Tibial artery (tissue), 4 donors: Measurements from ENCODE around the gene TMCC1.

Experiments used
- DNase-seq, 2 donors: peaks; one replicate each; pipeline ENCODE4 v3.0.0-alpha.2; 2019
- H3K27ac ChIP-seq, 2 donors: fragments of 200-600 bp; sonication (generic) in 1 of 2; 1 replicate in 1 of 2; 2 replicates in 1 of 2; pipeline ENCODE4 v1.5.1; 2018 to 2019; ENCODE audit warnings: mild to moderate bottlenecking in 1 of 2
- H3K27me3 ChIP-seq, 2 donors: fragments of 200-600 bp; sonication (generic) in 1 of 2; one replicate each; pipeline versions ENCODE4 v1.5.1 to v1.6.0; 2016 to 2019
- H3K36me3 ChIP-seq, 3 donors: fragments of 200-600 bp; sonication (generic) in 2 of 3; one replicate each; pipeline ENCODE4 v1.5.1; 2016 to 2019; ENCODE audit warnings: mild to moderate bottlenecking in 2 of 3
- H3K4me1 ChIP-seq, 4 donors: fragments of 200-600 bp; sonication (generic) in 2 of 4; 1 replicate in 3 of 4; 2 replicates in 1 of 4; pipeline ENCODE4 v1.5.1; 2016 to 2019
- H3K4me3 ChIP-seq, 2 donors: fragments of 200-600 bp; sonication (generic) in 1 of 2; 1 replicate in 1 of 2; 2 replicates in 1 of 2; pipeline ENCODE4 v1.5.1; 2018 to 2019; ENCODE audit warnings: mild to moderate bottlenecking in 2 of 2
- H3K9me3 ChIP-seq, 3 donors: fragments of 200-600 bp; sonication (generic) in 1 of 3; one replicate each; pipeline ENCODE4 v1.5.1; 2016 to 2019
- CTCF ChIP-seq, 2 experiments: fragments of 200-600 bp in 1 of 2; fragments of 450-650 bp in 1 of 2; IDR thresholded peaks; one replicate each; pipeline ENCODE4 v1.5.1; 2017 to 2019; ENCODE audit warnings: antibody characterized with exemption in 2 of 2, mild to moderate bottlenecking in 1 of 2, moderate library complexity in 1 of 2
- intact Hi-C: fragments of 100-400 bp; cut with DNase I; formaldehyde crosslinking; loops from one replicate; pipeline ENCODE4 v1.15.0; 2023; ENCODE audit warnings: low total_unique reads

Gene TMCC1

GRCh38 chr3:129893581-129894070 is at the start of gene TMCC1:
Gene TMCC1 (minus strand): TSS chr3:129893711.
- TF ChIP-seq CTCF (IDR thresholded peaks at IDR 0.05), result no peak
- Histone ChIP-seq H3K27me3 (no peaks in the 10 kb centered on the region), H3K9me3 (no peaks in the 10 kb centered on the region), H3K4me3 (peak within 1 kb of the TSS; percentile 62 to 78), H3K27ac (peak within 1 kb of the TSS; percentile 85 to 91), H3K36me3 (no peaks in the 10 kb centered on the region), H3K4me1 (peaks cover 0 to 46% (median 22%) of the 10 kb centered on the region in 4 donors)
- intact Hi-C loops, result no loop called here
- peak; percentile 60 to 88 for DNase-seq

GRCh38 chr3:129943020-129943419 is 49.5 kb upstream of the TMCC1 start:
- TF ChIP-seq CTCF (IDR thresholded peaks at IDR 0.05), result no peak
- Histone ChIP-seq H3K27me3 (peaks cover 0 to 5% of the 10 kb centered on the region in 2 donors), H3K36me3 (no peaks in the 10 kb centered on the region), H3K4me1 (no peaks in the 10 kb centered on the region), H3K4me3 (no peak overlapping the region), H3K9me3 (peaks cover 0 to 5% (median 0%) of the 10 kb centered on the region in 3 donors), H3K27ac (no peak overlapping the region)
- DNase-seq, result no peak
- intact Hi-C loops, result no loop called here

GRCh38 chr3:129942296-129942695 is 48.8 kb upstream of the TMCC1 start:
- Histone ChIP-seq H3K27ac (no peak overlapping the region), H3K4me1 (no peaks in the 10 kb centered on the region), H3K27me3 (peaks cover 0 to 5% of the 10 kb centered on the region in 2 donors), H3K36me3 (no peaks in the 10 kb centered on the region), H3K9me3 (peaks cover 0 to 4% (median 0%) of the 10 kb centered on the region in 3 donors), H3K4me3 (no peak overlapping the region)
- DNase-seq, result peak; percentile 38 to 72
- peak; percentile 45 to 62 for TF ChIP-seq CTCF (IDR thresholded peaks at IDR 0.05)
- intact Hi-C loops, result no loop called here

GRCh38 chr3:129940086-129940485 is 46.6 kb upstream of the TMCC1 start:
- no peak overlapping the region for H3K27ac ChIP-seq
- peaks cover 0 to 3% of the 10 kb centered on the region in 2 donors for H3K27me3 ChIP-seq
- intact Hi-C loops, result no loop called here
- TF ChIP-seq CTCF (IDR thresholded peaks at IDR 0.05), result no peak
- H3K4me3 ChIP-seq, result no peak overlapping the region
- no peaks in the 10 kb centered on the region for H3K4me1 ChIP-seq
- no peaks in the 10 kb centered on the region for H3K9me3 ChIP-seq
- H3K36me3 ChIP-seq, result no peaks in the 10 kb centered on the region
- no peak for DNase-seq

GRCh38 chr3:129938140-129938930 is 44.8 kb upstream of the TMCC1 start:
- no peak overlapping the region for H3K27ac ChIP-seq
- H3K27me3 ChIP-seq, result no peaks in the 10 kb centered on the region
- no peaks in the 10 kb centered on the region for H3K36me3 ChIP-seq
- H3K9me3 ChIP-seq, result no peaks in the 10 kb centered on the region
- DNase-seq, result no peak
- H3K4me3 ChIP-seq, result no peak overlapping the region
- peaks cover 0 to 5% (median 0%) of the 10 kb centered on the region in 4 donors for H3K4me1 ChIP-seq
- no peak for TF ChIP-seq CTCF (IDR thresholded peaks at IDR 0.05)
- intact Hi-C loops, result loop anchor here (5.0 to 10.0 kb wide), 2 partner anchors 94 to 446 kb away; no protein-coding TSS in a partner anchor
